Measurements from ENCODE around the gene ZPBP.

- TF ChIP-seq CTCF (IDR thresholded peaks at IDR 0.05) (no peak), POLR2A (IDR thresholded peaks at IDR 0.05) (no peak)
Observed at GRCh38 chr7:50068850-50069551, 24.0 kb downstream of the ZPBP start.
